Omental fat pad (tissue), 4 donors: ENCODE measurements around the gene PCOLCE2. TPM values are rescaled to one million over a fixed set of nuclear protein-coding genes. Genes with fewer than 3 reads are reported as not detected.

Source experiments
- ATAC-seq: fragments of 150-250 bp; one replicate; pipeline ENCODE4 v1.9.1; 2016; ENCODE audit warnings: mild to moderate bottlenecking, moderate library complexity; ENCODE audit not compliant: low FRiP score
- DNase-seq: peaks from one replicate; pipeline ENCODE4 v3.0.0-alpha.2; 2019; ENCODE audit warnings: low spot score
- total RNA-seq, 4 donors: library from RNA; depleted of rRNA; stranded (reverse); fragments of >200 nt; gene quantifications; one replicate each; pipeline ENCODE4 v1.1.0, GENCODE V29; 2016
- TF ChIP-seq, protein P1 (sequence below), 3 donors: fragments of 450-650 bp; IDR thresholded peaks; one replicate each; pipeline ENCODE4 v1.5.1; 2016 to 2017; ENCODE audit warnings: antibody characterized with exemption in 3 of 3, mild to moderate bottlenecking in 3 of 3, moderate library complexity in 2 of 3

The PCOLCE2 gene
- total RNA-seq, 4 donors from 2014 or later = 70.3 to 238 (median 159) TPM

DNA sequence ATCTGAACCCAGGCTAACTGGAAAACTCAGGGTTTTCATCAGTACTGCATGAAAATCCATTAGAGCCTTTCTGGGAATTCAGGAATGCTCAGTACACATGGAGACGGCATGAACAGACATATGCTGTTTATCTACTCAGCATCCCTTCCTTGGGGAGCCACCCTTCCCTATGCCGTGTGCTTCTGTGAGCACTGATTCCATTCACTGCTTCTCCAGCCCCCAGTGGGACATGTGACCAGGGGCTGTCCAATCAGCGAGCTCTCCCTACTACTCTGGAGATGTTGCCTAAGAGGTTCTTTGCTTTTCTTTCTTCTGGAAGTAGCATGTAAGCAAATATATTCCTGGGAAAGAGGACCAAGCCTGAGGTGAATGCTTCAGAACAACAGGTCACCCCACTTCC lies 5.6 kb upstream of the PCOLCE2 start:
- DNase-seq = no peak
- TF ChIP-seq, protein P1, sequence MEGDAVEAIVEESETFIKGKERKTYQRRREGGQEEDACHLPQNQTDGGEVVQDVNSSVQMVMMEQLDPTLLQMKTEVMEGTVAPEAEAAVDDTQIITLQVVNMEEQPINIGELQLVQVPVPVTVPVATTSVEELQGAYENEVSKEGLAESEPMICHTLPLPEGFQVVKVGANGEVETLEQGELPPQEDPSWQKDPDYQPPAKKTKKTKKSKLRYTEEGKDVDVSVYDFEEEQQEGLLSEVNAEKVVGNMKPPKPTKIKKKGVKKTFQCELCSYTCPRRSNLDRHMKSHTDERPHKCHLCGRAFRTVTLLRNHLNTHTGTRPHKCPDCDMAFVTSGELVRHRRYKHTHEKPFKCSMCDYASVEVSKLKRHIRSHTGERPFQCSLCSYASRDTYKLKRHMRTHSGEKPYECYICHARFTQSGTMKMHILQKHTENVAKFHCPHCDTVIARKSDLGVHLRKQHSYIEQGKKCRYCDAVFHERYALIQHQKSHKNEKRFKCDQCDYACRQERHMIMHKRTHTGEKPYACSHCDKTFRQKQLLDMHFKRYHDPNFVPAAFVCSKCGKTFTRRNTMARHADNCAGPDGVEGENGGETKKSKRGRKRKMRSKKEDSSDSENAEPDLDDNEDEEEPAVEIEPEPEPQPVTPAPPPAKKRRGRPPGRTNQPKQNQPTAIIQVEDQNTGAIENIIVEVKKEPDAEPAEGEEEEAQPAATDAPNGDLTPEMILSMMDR (IDR thresholded peaks at IDR 0.05) = no peak
- ATAC-seq = no peak

DNA sequence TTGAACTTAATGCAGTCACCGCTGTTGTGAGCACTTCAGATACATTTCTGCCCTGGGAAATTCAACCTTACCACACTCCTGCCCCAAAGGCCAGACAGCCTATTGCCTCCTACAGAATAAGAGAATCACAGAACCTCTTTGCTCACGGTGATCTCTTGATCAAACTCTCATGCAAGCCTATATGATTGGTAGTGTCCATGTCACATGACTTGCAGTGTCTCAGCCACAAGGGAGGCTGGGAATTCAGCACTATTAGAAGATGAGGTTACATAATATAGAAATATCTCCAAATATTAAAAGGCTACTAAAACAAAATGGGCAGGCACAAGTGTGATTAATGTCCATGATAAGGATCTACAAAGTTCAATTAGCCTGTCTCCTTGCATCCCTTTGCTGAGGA lies 3.8 kb upstream of the PCOLCE2 start:
- TF ChIP-seq, protein P1 (IDR thresholded peaks at IDR 0.05) = no peak
- no peak for DNase-seq

DNA sequence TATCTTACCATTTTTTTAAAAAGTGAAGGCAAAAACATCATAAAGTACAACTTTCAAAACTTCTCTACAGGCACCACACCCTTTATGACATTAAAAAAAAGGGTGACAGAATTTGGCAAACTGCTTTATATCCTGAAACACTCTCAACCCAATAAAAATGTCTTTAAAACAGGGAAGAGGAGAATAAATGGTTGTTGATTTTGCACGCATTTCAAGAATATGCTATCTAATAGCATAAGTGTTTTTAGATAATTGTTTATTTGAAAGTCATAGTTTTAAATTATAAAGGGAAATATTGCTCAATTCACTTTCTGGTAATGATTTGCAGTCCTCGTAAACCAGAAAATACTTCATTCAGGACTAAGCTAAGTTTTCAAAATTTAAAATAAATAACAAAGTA lies 1.7 kb upstream of the PCOLCE2 start:
- DNase-seq (no peak), ATAC-seq (no peak)
- TF ChIP-seq, protein P1 (IDR thresholded peaks at IDR 0.05) = no peak

More for the DNA sequence above, 3.8 kb upstream of the PCOLCE2 start:
- ATAC-seq = no peak

DNA sequence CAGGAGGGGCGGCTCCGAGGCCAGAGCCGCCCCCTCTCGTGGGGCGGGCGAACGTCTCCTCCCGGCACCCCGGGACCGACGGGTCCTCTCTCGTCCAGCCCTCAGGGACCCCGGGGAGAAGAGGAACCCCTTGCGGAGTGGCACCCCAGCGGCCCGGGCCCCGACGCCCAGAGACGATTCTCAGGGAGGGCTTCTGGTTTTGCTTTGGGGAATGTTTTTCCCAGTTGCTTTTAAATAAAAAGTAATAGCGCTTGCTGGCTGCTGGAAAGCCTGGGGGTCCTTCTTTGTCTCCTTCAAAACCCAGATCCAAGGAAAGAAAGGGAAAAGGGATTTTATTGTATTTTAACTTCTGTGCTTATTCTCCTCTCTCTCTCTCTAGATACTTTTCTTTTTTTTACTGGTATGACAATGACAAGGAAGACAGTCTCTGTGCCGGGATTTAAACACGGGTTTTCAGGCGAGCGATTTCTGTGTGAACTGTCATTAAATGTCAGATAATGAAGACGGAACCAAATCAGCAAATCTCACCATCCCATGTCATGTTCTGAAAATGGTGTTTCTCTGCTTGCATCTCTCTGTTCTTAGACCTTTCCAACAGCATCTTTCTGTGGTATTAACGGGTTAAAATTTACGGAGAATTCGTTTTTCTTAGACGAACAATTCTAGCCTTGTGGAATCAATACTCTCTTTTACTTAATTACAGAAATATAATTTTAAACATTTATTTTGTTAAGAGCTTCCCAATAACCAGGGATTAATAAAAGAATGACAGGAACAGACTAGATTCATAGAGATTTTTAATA lies 530 bp upstream of the PCOLCE2 start:
- DNase-seq = no peak

DNA sequence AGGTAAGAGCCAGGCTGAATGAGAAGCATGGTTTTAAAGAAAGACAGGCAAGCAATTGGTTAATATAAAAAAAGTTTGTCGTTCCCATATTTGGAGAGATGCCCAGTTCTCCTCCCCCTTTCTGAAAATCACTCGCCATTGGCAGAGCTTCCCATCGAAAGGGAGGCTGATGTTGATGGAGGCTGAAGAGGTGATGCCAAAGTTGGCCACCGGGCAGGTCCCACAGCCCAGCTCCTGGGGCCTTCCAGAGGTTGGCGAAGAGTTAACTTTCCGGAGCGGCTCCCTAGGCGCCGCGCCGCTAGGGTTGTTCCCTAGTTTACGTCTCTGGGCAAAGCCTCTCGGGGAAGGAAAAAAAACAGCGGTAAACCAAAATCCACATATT lies 793 bp downstream of the PCOLCE2 start:
- no peak for DNase-seq
- ATAC-seq = peak; percentile 46
- TF ChIP-seq, protein P1 (IDR thresholded peaks at IDR 0.05) = no peak

More for the DNA sequence above, 530 bp upstream of the PCOLCE2 start:
- TF ChIP-seq, protein P1 (IDR thresholded peaks at IDR 0.05) = no peak
- ATAC-seq = no peak

DNA sequence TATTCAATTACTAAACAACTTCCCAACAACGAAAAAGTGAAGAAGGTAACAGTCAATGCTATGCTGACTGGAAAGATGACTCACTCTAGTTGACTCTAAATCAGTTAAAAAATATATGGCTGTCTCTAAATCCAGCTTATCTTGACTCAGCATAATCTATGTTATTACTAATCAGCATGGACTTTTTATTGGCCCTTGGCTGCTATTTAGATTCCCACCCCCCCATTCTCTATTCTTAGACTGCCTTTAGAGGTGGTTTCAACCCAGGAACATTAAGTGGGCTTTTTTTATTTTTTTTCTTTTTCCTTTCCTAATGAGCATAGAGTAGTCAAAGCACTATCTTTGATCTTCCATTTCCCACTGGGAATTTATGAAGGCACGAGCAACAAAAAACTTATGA lies 1.9 kb downstream of the PCOLCE2 start:
- DNase-seq (no peak), ATAC-seq (peak; percentile 76)
- TF ChIP-seq, protein P1 (IDR thresholded peaks at IDR 0.05) = no peak

DNA sequence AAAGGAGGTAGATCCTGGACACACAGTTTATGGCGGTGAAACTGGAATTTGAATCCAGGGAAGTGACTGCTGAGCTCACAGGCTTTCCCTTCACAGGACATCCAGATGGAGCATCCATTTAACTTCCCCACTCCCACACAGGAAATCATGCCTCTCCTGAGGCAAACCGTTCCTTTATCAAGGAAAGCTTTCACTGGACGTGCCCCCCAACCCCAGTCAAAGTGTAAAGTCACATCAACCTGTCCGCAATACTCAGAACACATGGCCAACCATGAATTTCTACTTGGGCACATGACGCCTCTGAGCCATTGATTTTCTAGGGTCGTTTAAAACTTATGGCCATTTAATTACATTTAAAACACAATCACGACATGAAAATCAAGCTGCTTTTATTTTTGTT lies 2.9 kb downstream of the PCOLCE2 start:
- no peak for DNase-seq
- TF ChIP-seq, protein P1 (IDR thresholded peaks at IDR 0.05) = no peak
- ATAC-seq = no peak
